Measurements from ENCODE around the gene MAP3K20.

The MAP3K20 gene

GRCh38 chr2:173311844-173312606, 236.4 kb downstream of the MAP3K20 start:
- no peaks in the 10 kb centered on the region for H3K36me3 Mint-ChIP-seq (ENCODE audit: low read depth)
- peaks cover 8% of the 10 kb centered on the region for H3K27me3 Mint-ChIP-seq (ENCODE audit: low read depth)
- H3K9me3 Mint-ChIP-seq = no peaks in the 10 kb centered on the region
- no peak overlapping the region for H3K27ac Mint-ChIP-seq
- no peak overlapping the region for H3K4me3 Mint-ChIP-seq
- DNase-seq (ENCODE audit: low spot score) = no peak
- H3K4me1 Mint-ChIP-seq (ENCODE audit: low read depth) = peaks cover 5% of the 10 kb centered on the region
